H9 (cell line): ENCODE measurements around the gene NOX5. TPM values are rescaled to one million over a fixed set of nuclear protein-coding genes. Genes with fewer than 3 reads are reported as not detected.

ENCODE experiments used
- DNase-seq: peaks from one replicate; pipeline ENCODE4 v3.0.0-alpha.2; 2017
- H2AFZ ChIP-seq: one replicate; pipeline ENCODE4 v1.6.1; 2013; ENCODE audit warnings: mild to moderate bottlenecking, low read length, control low read depth, moderate library complexity
- H2AK5ac ChIP-seq: 2 replicates; pipeline ENCODE4 v1.6.1; 2013; ENCODE audit warnings: low read length, control low read depth, mixed read lengths; ENCODE audit not compliant: insufficient read length
- H2BK120ac ChIP-seq: one replicate; pipeline ENCODE4 v1.6.1; 2013; ENCODE audit warnings: low read depth, mild to moderate bottlenecking, low read length, control low read depth, inconsistent platforms; ENCODE audit not compliant: poor library complexity, severe bottlenecking
- H2BK12ac ChIP-seq: 2 replicates; pipeline ENCODE4 v1.6.1; 2013; ENCODE audit warnings: low read length, control low read depth, mixed read lengths, low read depth; ENCODE audit not compliant: insufficient read length
- H2BK15ac ChIP-seq: 2 replicates; pipeline ENCODE4 v1.6.1; 2013; ENCODE audit warnings: low read depth, low read length, control low read depth
- H2BK20ac ChIP-seq: one replicate; pipeline ENCODE4 v1.6.1; 2013; ENCODE audit warnings: low read depth, mild to moderate bottlenecking, low read length, control low read depth, inconsistent platforms; ENCODE audit not compliant: poor library complexity, severe bottlenecking
- H2BK5ac ChIP-seq: 2 replicates; pipeline ENCODE4 v1.6.1; 2013; ENCODE audit warnings: low read length, control low read depth, mixed read lengths; ENCODE audit not compliant: insufficient read length
- H3K14ac ChIP-seq: 2 replicates; pipeline ENCODE4 v1.6.1; 2013; ENCODE audit warnings: low read length, control low read depth; ENCODE audit not compliant: insufficient read depth
- H3K18ac ChIP-seq: 2 replicates; pipeline ENCODE4 v1.6.1; 2013; ENCODE audit warnings: low read depth, mild to moderate bottlenecking, mixed read lengths, low read length, control low read depth; ENCODE audit not compliant: insufficient read length
- H3K23ac ChIP-seq: 2 replicates; pipeline ENCODE4 v1.6.1; 2013; ENCODE audit warnings: low read length, control low read depth, mixed read lengths, low read depth; ENCODE audit not compliant: insufficient read length
- H3K23me2 ChIP-seq: 2 replicates; pipeline ENCODE4 v1.6.1; 2013; ENCODE audit warnings: low read depth, mild to moderate bottlenecking, mixed read lengths, low read length, control low read depth; ENCODE audit not compliant: insufficient read length, poor library complexity, severe bottlenecking
- H3K27ac ChIP-seq: 2 replicates; pipeline ENCODE4 v1.5.1; 2013; ENCODE audit warnings: low read length, control low read depth, mixed read lengths, low read depth; ENCODE audit not compliant: insufficient read length
- H3K27me3 ChIP-seq: 2 replicates; pipeline ENCODE4 v1.6.1; 2013; ENCODE audit warnings: low read length, control low read depth, inconsistent platforms; ENCODE audit not compliant: insufficient read depth
- H3K4ac ChIP-seq: 2 replicates; pipeline ENCODE4 v1.6.1; 2013; ENCODE audit warnings: low read depth, mild to moderate bottlenecking, control low read depth, inconsistent platforms, low read length, moderate library complexity
- H3K4me1 ChIP-seq: 2 replicates; pipeline ENCODE4 v1.6.1; 2013; ENCODE audit warnings: low read length, control low read depth, inconsistent platforms; ENCODE audit not compliant: insufficient read depth
- H3K4me2 ChIP-seq: 2 replicates; pipeline ENCODE4 v1.6.1; 2013; ENCODE audit warnings: low read length, control low read depth, mixed read lengths; ENCODE audit not compliant: insufficient read length, insufficient read depth
- H3K56ac ChIP-seq: 2 replicates; pipeline ENCODE4 v1.6.1; 2013; ENCODE audit warnings: low read depth, mild to moderate bottlenecking, mixed read lengths, low read length, control low read depth; ENCODE audit not compliant: insufficient read length
- H3K79me1 ChIP-seq: 2 replicates; pipeline ENCODE4 v1.6.1; 2013; ENCODE audit warnings: low read depth, mild to moderate bottlenecking, moderate library complexity, low read length, control low read depth, inconsistent platforms; ENCODE audit not compliant: insufficient read depth, poor library complexity, severe bottlenecking
- H3K79me2 ChIP-seq: 2 replicates; pipeline ENCODE4 v1.6.1; 2013; ENCODE audit warnings: low read length, control low read depth, inconsistent platforms; ENCODE audit not compliant: insufficient read depth
- H3K9ac ChIP-seq: 2 replicates; pipeline ENCODE4 v1.6.1; 2013; ENCODE audit warnings: low read length, control low read depth, mixed read lengths; ENCODE audit not compliant: insufficient read length; ENCODE audit errors: extremely low read depth
- H3K9me3 ChIP-seq: one replicate; pipeline ENCODE4 v1.6.1; 2013; ENCODE audit warnings: low read depth, low read length, inconsistent platforms; ENCODE audit not compliant: control insufficient read depth
- H3T11ph ChIP-seq: one replicate; pipeline ENCODE4 v1.6.1; 2013; ENCODE audit warnings: mild to moderate bottlenecking, low read length, control low read depth, inconsistent platforms
- H4K20me1 ChIP-seq: one replicate; pipeline ENCODE4 v1.6.1; 2013; ENCODE audit not compliant: control insufficient read depth, insufficient read length, insufficient read depth
- H4K5ac ChIP-seq: 2 replicates; pipeline ENCODE4 v1.6.1; 2013; ENCODE audit warnings: low read depth, mild to moderate bottlenecking, mixed read lengths, low read length, control low read depth; ENCODE audit not compliant: insufficient read length
- H4K8ac ChIP-seq: replicated peaks from 2 replicates; pipeline ENCODE4 v1.6.1; 2013; ENCODE audit warnings: low read length, control low read depth, mixed read lengths, low read depth; ENCODE audit not compliant: insufficient read length
- H4K91ac ChIP-seq: 2 replicates; pipeline ENCODE4 v1.6.1; 2013; ENCODE audit warnings: low read depth, mild to moderate bottlenecking, moderate library complexity, mixed read lengths, low read length, control low read depth; ENCODE audit not compliant: insufficient read length
- H3K27ac Mint-ChIP-seq, 3 experiments: 2 replicates in 2 of 3; 3 replicates in 1 of 3; pipeline ENCODE4 v1.8.0; 2020 to 2021; ENCODE audit warnings: mixed read lengths in 3 of 3, mild to moderate bottlenecking in 1 of 3, moderate library complexity in 1 of 3
- H3K27me3 Mint-ChIP-seq: 2 replicates; pipeline ENCODE4 v1.8.0; 2021; ENCODE audit warnings: low read depth, mild to moderate bottlenecking, moderate library complexity, mixed read lengths
- H3K36me3 Mint-ChIP-seq, 3 experiments: 2 replicates in 2 of 3; 3 replicates in 1 of 3; pipeline ENCODE4 v1.8.0; 2020 to 2021; ENCODE audit warnings: low read depth in 3 of 3, mixed read lengths in 3 of 3; ENCODE audit not compliant: insufficient read depth in 1 of 3
- H3K4me1 Mint-ChIP-seq, 2 experiments: 2 replicates each; pipeline ENCODE4 v1.8.0; 2020; ENCODE audit warnings: mixed read lengths in 2 of 2
- H3K4me3 Mint-ChIP-seq, 2 experiments: 2 replicates in 1 of 2; 3 replicates in 1 of 2; pipeline ENCODE4 v1.8.0; 2020 to 2021; ENCODE audit warnings: mild to moderate bottlenecking in 2 of 2, mixed read lengths in 2 of 2, moderate library complexity in 1 of 2
- H3K9me3 Mint-ChIP-seq, 2 experiments: 2 replicates in 1 of 2; 3 replicates in 1 of 2; pipeline ENCODE4 v1.8.0; 2020; ENCODE audit warnings: mild to moderate bottlenecking in 2 of 2, mixed read lengths in 2 of 2, moderate library complexity in 1 of 2
- WGBS: extraction: QIAGEN DNeasy Blood & Tissue Kit; methylation state at CpG from one replicate; pipeline ENCODE4 v1.1.7; 2013; ENCODE audit warnings: missing lambda C conversion rate, low lambda C conversion rate, mixed read lengths; ENCODE audit not compliant: insufficient read length; ENCODE audit errors: extremely low coverage; 5-methylcytosine and 5-hydroxymethylcytosine counted together
- total RNA-seq: library from RNA; stranded (reverse); gene quantifications from 2 replicates; pipeline ENCODE4 v1.2.1, GENCODE V29; 2021
- TF ChIP-seq, protein P1 (sequence below): fragments of 200-600 bp; sonication (generic); conservative IDR thresholded peaks from 3 replicates; pipeline ENCODE4 v1.8.0; 2021; ENCODE audit warnings: antibody characterized with exemption, mild to moderate bottlenecking

Gene NOX5
- total RNA-seq, 1 experiment from 2014 or later: 0.04 TPM

DNA sequence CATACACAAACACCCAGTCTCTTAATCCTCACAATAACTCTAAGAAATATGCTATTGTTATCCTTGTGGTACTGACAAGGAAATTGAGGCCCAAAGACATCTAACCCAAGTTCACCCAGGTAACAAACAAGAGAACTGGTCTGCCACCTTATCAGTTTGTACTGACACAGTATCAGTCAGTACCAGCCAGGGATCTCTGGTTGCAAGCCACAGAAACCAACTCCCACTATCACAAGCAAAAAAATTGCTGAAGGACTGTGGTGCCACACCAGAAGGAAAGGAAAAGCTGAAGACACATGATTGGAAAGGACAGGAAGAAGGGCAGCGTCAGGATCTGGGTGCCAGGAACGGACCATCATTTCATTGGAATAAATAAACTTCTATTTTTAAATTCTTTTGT, 82.1 kb downstream of the NOX5 start:
- Histone ChIP-seq H4K5ac (no peak overlapping the region), H4K8ac (no peak overlapping the region), H3K23me2 (no peaks in the 10 kb centered on the region), H2BK20ac (no peak overlapping the region), H2BK120ac (no peak overlapping the region), H3K4me2 (no peak overlapping the region), H3K4me1 (peaks cover 5% of the 10 kb centered on the region; the same call in 1 of the 2 replicates), H3T11ph (no peak overlapping the region), H3K9me3 (no peaks in the 10 kb centered on the region), H2BK5ac (no peak overlapping the region), H3K79me2 (no peaks in the 10 kb centered on the region), H3K79me1 (no peaks in the 10 kb centered on the region), H2BK12ac (no peak overlapping the region), H3K14ac (no peak overlapping the region), H3K23ac (no peak overlapping the region), H3K27ac (no peak overlapping the region), H2AFZ (no peak overlapping the region), H4K91ac (no peak overlapping the region), H2AK5ac (no peak overlapping the region), H2BK15ac (no peak overlapping the region), H3K18ac (no peak overlapping the region), H3K56ac (no peak overlapping the region), H3K9ac (no peak overlapping the region), H4K20me1 (no peaks in the 10 kb centered on the region), H3K4ac (no peak overlapping the region), H3K27me3 (no peaks in the 10 kb centered on the region)
- Mint-ChIP-seq H3K36me3 (peaks cover 0 to 4% (median 3%) of the 10 kb centered on the region in 3 experiments; a peak in 2 of 7 replicates), H3K27me3 (peaks cover 19% of the 10 kb centered on the region), H3K4me3 (no peak overlapping the region; a peak in 1 of 5 replicates), H3K27ac (no peak overlapping the region), H3K4me1 (peaks cover 41 to 59% of the 10 kb centered on the region in 2 experiments), H3K9me3 (peaks cover 0 to 1% of the 10 kb centered on the region in 2 experiments; a peak in 1 of 5 replicates)
- TF ChIP-seq, protein P1, sequence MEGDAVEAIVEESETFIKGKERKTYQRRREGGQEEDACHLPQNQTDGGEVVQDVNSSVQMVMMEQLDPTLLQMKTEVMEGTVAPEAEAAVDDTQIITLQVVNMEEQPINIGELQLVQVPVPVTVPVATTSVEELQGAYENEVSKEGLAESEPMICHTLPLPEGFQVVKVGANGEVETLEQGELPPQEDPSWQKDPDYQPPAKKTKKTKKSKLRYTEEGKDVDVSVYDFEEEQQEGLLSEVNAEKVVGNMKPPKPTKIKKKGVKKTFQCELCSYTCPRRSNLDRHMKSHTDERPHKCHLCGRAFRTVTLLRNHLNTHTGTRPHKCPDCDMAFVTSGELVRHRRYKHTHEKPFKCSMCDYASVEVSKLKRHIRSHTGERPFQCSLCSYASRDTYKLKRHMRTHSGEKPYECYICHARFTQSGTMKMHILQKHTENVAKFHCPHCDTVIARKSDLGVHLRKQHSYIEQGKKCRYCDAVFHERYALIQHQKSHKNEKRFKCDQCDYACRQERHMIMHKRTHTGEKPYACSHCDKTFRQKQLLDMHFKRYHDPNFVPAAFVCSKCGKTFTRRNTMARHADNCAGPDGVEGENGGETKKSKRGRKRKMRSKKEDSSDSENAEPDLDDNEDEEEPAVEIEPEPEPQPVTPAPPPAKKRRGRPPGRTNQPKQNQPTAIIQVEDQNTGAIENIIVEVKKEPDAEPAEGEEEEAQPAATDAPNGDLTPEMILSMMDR: no peak
- WGBS: no CpG with 5 or more reads among the region's 2 CpGs
- DNase-seq: no peak
